ENCODE results near the gene ANKS1A.
"Not testable (repeated sequence)": the region's sequence is repeated elsewhere in the genome, so short reads cannot be mapped to it uniquely, and the experiment has no call there.

Gene ANKS1A

GRCh38 chr6:34884073-34884472, 5.0 kb upstream of the ANKS1A start:
- DNase-seq (ENCODE audit: low spot score): not testable (repeated sequence)

- DNase-seq (ENCODE audit: low spot score): no peak
These were observed 4.1 kb upstream of the ANKS1A start for GRCh38 chr6:34884996-34885395.

- DNase-seq (ENCODE audit: low spot score): not testable (repeated sequence)
These were observed 3.2 kb upstream of the ANKS1A start for GRCh38 chr6:34885837-34886236.

DNA sequence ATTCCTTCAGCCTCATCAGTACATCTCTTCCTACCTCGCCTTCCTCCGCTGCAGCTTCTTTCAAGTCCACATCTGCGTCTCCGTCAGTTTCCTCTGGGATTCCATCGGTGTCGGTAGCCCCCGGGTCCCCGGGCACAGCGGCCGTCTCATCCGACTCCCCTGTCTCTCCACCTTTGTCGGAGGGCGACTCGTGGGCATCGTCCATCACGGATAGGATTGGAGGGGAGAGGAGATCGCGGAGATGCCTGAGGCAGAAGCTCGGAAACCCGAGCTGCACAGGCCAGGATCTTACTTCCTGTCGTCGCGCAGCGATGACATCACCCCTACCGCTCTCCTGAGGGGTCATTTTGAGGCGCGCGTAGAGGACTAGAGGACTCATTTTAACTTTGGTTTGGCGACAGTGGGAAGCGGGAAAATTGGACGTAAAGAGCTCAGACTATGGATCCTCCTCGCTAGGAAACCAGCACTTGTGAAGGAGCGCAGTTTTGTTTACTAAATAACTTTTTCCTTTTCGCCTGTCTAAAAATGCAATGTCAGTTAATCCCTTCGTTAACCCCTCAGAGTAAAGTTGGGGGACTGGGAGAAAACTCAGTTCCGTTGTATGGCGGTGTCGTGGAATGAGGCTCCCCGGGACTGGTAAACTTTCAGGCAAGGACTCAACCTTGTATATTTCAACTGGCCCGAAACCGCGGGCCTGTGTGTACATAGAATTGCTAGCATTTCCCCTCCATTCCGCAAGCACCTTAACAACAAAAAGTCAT, 1.1 kb upstream of the ANKS1A start, which contains the start of gene TAF11:
Gene TAF11, minus strand, starts transcription at position 290 of the 761 bp plus-strand sequence. Its CDS starts 85 bp downstream, at position 205.
- peak; percentile 96 for DNase-seq (ENCODE audit: low spot score)

DNA sequence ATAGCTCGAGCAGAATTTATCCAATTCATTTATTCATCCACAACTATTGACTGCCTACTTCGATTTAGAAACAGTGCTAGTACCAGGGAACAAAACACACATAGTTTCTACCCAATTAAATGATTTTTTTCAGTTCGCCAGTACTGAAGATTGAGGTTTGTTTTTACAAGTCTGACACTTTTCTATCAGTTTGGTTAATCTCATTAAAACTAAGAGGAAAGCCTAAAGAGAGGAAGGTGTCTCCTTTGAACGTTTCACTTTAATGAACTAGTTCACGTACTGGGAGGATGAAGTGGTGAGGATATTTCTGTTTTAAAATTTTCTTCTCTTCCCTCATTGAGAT, 570 bp upstream of the ANKS1A start:
- DNase-seq (ENCODE audit: low spot score): peak; percentile 31

- no peak for DNase-seq (ENCODE audit: low spot score)
These were observed 1.5 kb downstream of the ANKS1A start for GRCh38 chr6:34890533-34890925.

DNA sequence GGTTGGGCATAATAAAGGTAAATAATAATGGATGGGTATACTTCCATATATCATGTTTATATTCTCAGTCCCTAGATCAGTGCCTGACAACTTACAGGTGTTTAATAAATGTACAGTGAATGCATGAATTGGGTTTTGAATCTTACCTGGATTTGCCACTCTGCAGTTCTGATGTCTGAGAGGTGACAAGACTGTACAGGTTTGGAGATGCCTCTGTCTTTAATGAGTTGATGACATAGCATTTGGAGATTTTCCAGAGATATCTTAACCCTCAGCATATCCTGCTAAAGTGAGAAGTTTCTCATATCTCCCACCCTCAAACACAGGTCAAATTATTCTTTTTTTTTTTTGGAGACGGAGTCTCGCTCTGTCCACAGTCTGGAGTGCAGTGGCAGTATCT, 2.2 kb downstream of the ANKS1A start:
- no peak for DNase-seq (ENCODE audit: low spot score)

DNA sequence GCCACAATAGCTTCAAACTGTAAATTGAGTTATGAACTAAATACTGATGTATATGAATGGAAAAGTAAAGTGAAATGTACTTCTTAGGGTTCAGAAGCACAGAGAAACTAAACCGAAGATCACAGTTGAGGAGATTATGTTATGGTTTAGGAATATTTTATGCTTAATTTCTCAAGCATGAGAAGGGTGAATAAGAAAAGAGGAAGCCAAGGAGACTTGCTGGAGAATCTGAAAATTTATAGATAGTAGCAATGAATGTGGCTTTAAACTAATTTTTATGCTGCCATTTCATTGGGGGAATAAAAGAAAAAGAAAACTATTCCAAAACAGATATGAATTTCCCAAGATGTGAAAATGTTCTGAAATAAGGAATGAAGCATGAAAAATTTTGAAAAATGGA, 5.6 kb downstream of the ANKS1A start:
- no peak for DNase-seq (ENCODE audit: low spot score)

DNA sequence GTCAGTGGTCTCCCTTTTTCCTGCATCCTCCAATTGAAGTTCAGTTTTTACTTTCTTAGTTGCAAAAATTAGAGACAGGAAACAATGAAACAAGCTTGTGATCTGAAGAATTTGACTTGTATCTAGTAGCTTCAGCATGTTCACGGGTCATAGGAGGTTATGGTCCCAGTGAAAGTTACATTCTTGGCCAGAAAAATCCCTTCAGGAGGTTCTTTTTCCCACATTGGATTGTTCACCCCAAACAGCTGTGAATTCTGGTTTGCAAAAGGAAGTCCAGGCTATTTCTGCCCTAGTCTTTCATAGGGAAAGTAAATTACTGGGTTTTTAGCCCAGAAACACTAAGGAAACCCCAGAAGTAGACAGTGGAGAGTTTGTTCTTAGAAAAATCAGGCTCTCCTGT, 8.1 kb downstream of the ANKS1A start:
- no peak for DNase-seq (ENCODE audit: low spot score)

DNA sequence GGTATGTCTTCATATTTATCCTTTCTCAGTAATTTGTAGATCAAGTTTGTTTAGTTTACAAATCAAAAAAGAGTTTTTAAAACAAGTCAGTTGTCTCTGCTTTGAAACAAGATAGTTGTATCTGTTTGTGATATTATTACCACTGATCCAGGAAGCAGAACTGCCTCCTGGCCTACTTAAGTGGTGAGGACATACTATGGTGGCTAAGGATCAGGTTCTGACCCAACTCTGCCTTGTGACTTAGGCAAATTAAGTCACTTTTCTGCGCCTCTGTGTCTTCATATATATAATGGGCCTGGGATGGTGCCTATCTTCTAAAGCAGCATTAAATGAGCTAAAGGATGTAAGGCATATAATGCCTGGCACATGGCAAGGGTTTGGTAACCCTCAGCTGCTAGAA, 8.7 kb downstream of the ANKS1A start:
- no peak for DNase-seq (ENCODE audit: low spot score)

GRCh38 chr6:34899748-34900147, 10.7 kb downstream of the ANKS1A start:
- not testable (repeated sequence) for DNase-seq (ENCODE audit: low spot score)

GRCh38 chr6:34900321-34901031, 11.4 kb downstream of the ANKS1A start:
- no peak for DNase-seq (ENCODE audit: low spot score)

GRCh38 chr6:34901930-34902329, 12.9 kb downstream of the ANKS1A start:
- DNase-seq (ENCODE audit: low spot score): no peak

GRCh38 chr6:34904990-34905613, 16.0 kb downstream of the ANKS1A start:
- DNase-seq (ENCODE audit: low spot score): no peak

DNA sequence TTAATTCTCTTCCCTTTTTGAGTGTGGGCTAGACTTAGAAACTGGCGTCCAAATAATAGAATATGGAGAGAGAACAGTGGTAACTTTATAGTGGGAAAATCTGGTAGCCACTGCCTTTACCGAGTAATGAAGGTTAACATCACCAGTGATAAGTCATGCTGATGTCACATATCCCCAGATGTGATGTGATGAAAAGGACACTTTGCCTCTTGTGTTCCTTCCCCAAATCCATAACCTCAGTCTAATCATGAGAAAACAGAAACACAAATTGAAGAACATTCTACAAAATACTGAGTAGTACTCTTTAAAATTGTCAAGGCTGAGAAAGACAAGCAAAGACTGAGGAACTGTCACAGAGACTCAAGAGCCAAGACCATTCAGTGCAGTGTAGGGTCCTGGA, 17.8 kb downstream of the ANKS1A start:
- no peak for DNase-seq (ENCODE audit: low spot score)

- DNase-seq (ENCODE audit: low spot score): no peak
These were observed 19.1 kb downstream of the ANKS1A start for GRCh38 chr6:34908194-34908593.

GRCh38 chr6:34909320-34909883, 20.3 kb downstream of the ANKS1A start:
- DNase-seq (ENCODE audit: low spot score): no peak

- DNase-seq (ENCODE audit: low spot score): no peak
These were observed 22.8 kb downstream of the ANKS1A start for GRCh38 chr6:34911822-34912221.

DNA sequence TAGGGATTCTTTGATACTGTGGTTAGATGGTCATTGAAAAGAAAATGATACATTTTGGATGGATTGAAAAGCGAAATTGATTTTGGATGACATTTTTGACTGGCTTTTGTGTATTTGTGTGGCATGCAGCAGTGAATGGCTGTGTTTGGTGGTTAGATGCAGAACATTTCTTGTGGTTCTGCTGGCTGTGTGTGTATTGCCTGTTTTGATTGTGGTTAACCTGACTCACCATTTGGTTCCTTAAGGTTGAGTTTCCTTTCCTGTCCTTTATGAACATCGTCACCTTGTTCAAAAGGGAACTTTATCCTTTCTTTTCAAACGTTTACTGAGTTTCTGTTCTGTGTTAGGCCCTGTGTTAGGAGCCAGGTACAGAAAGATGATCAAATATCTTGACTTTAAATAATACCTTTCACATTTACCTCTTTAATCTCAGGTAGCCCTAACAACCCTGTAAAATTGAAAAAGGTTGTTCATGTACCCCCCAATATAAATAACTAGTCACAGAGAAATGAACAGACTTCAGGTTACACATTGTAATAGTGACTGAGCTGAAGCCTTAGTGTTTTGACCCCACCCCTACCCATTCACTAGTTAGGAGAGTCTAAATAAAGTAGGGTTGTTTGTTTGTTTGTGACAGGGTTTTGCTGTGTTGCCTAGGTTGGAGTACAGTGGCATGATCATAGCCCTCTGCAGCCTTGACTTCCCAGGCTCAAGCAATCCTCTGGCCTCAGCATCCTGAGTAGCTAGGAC, 23.8 kb downstream of the ANKS1A start:
- no peak for DNase-seq (ENCODE audit: low spot score)

DNA sequence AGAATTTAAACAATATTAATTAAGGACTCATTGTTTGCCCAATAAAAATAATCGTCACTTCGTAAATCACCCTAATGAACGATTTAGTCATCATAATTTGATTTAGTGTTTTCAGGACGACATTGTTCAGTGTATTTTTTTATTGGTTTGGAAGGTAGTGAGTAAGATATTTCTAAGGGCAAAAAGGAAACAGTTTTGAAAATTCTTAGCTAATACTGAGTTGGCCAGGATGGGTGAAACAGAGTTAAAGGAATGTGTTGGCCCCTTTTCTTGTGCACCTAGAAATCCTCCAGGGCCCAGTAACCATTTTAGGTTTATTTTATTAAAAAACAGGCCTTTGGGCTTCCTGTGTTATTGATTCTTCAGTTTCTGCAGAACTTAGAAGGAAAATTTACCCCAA, 25.3 kb downstream of the ANKS1A start:
- no peak for DNase-seq (ENCODE audit: low spot score)

DNA sequence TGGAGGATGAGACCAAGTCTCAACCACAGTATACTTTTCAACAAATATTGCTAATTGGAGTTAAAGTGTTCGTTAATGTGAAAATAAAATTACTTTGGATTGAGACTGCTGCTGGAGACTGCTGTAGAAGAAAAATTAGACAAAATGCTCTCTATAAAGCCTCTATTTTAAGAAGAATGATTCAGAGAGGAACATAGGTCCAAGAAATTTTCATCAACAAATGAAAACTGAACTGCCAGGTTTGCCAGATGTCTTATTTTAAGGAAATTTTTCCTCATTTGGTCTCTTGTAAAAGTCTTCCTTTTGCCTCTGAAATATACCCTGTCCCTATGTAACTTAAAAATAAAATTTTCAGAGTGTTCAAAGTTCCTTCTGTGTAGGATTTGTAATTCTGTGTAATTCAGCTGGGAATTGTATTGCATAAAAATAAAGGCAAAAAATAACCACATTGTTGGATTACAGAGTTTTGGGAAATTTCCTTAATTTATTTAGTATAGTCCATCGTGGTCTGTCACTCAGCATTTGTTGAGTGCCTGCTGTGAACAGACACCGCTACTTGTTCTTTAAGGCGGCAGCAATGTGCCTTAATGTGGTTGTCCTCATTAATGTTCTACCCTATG, 27.4 kb downstream of the ANKS1A start:
- no peak for DNase-seq (ENCODE audit: low spot score)
